Measurements from ENCODE around the gene TIGD3. TPM values are rescaled to one million over a fixed set of nuclear protein-coding genes. Genes with fewer than 3 reads are reported as not detected.

Gene TIGD3
- total and polyA plus RNA-seq, 2 of the 13 experiments (the other 11 are each of a cell fraction or from before 2014, with no cell fraction given) = 0.49 to 4.9 TPM

DNA sequence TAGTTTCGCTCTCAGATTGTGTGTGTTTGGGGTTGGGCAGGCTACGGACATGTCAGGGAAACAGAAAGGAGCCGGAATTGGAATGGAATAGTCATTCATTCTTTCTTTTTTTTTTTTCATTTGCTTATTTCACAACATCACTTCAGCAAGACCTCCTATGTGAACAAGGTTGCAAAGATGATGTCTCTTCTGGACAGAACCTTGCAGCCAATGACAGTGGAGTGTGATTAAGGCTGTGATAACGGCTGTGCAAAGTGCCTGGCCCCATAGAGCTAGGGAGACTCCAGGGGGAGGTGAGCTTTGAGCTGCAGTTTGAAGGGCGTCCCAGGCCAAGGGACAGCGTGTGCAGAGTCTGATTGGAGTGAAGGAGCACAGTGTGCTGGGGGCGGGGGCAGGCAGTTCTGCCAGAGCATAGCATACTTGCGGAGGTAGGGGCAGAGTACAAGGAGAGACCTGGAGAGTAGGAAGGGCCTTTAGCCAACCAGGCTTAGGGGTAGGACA, 3.4 kb downstream of the TIGD3 start (continued):
- peak; percentile 43 for TF ChIP-seq ASH2L (IDR thresholded peaks at IDR 0.05; ENCODE audit: insufficient read length, low read depth, low read length)
- TF ChIP-seq GATAD2A (CRISPR knock-in tag; IDR thresholded peaks at IDR 0.05) = peak; percentile 78
- no peak for TF ChIP-seq TCF7 (IDR thresholded peaks at IDR 0.05; ENCODE audit: low read depth)
- no peak; the same call in 1 of the 2 replicates for TF ChIP-seq ZKSCAN5 (CRISPR knock-in tag; IDR thresholded peaks at IDR 0.05)
- TF ChIP-seq ZNF550 (CRISPR knock-in tag; IDR thresholded peaks at IDR 0.05; ENCODE audit: borderline replicate concordance) = no peak
- no peak for TF ChIP-seq NR1H2 (CRISPR knock-in tag; IDR thresholded peaks at IDR 0.05; ENCODE audit: borderline replicate concordance, low read depth)
- peak; percentile 72; the same call in 1 of the 2 replicates for TF ChIP-seq ZBTB39 (CRISPR knock-in tag; IDR thresholded peaks at IDR 0.05)
- no peak for TF ChIP-seq ETV5 (CRISPR knock-in tag; IDR thresholded peaks at IDR 0.05; ENCODE audit: borderline replicate concordance)
- no peak for TF ChIP-seq ETS1 (CRISPR knock-in tag; IDR thresholded peaks at IDR 0.05)
- TF ChIP-seq ZNF510 (CRISPR knock-in tag; IDR thresholded peaks at IDR 0.05; ENCODE audit: low read depth) = no peak
- TF ChIP-seq ZNF430 (CRISPR knock-in tag; IDR thresholded peaks at IDR 0.05) = no peak
- TF ChIP-seq ZNF557 (CRISPR knock-in tag; IDR thresholded peaks at IDR 0.05) = no peak
- no peak for TF ChIP-seq CAMTA2 (CRISPR knock-in tag; IDR thresholded peaks at IDR 0.05; ENCODE audit: borderline replicate concordance)
- no peak for TF ChIP-seq GRHL1 (CRISPR knock-in tag; conservative IDR thresholded peaks at IDR 0.05)
- 0 out of 2 replicates have a peak, but pooled peaks have one; percentile 44 for TF ChIP-seq ZC3H13 (CRISPR knock-in tag; IDR thresholded peaks at IDR 0.05)
- TF ChIP-seq ZMYM3 (CRISPR knock-in tag; IDR thresholded peaks at IDR 0.05) = 0 out of 2 replicates have a peak, but pooled peaks have one; percentile 40
- no peak for TF ChIP-seq MTF2 (CRISPR knock-in tag; IDR thresholded peaks at IDR 0.05; ENCODE audit: borderline replicate concordance)
- TF ChIP-seq ZNF549 (CRISPR knock-in tag; IDR thresholded peaks at IDR 0.05) = no peak
- TF ChIP-seq ELF1 (CRISPR knock-in tag; IDR thresholded peaks at IDR 0.05) = no peak
- no peak for TF ChIP-seq ZZZ3 (CRISPR knock-in tag; IDR thresholded peaks at IDR 0.05; ENCODE audit: borderline replicate concordance)
- no peak for TF ChIP-seq ZFP62 (CRISPR knock-in tag; IDR thresholded peaks at IDR 0.05)
- TF ChIP-seq, protein P1, sequence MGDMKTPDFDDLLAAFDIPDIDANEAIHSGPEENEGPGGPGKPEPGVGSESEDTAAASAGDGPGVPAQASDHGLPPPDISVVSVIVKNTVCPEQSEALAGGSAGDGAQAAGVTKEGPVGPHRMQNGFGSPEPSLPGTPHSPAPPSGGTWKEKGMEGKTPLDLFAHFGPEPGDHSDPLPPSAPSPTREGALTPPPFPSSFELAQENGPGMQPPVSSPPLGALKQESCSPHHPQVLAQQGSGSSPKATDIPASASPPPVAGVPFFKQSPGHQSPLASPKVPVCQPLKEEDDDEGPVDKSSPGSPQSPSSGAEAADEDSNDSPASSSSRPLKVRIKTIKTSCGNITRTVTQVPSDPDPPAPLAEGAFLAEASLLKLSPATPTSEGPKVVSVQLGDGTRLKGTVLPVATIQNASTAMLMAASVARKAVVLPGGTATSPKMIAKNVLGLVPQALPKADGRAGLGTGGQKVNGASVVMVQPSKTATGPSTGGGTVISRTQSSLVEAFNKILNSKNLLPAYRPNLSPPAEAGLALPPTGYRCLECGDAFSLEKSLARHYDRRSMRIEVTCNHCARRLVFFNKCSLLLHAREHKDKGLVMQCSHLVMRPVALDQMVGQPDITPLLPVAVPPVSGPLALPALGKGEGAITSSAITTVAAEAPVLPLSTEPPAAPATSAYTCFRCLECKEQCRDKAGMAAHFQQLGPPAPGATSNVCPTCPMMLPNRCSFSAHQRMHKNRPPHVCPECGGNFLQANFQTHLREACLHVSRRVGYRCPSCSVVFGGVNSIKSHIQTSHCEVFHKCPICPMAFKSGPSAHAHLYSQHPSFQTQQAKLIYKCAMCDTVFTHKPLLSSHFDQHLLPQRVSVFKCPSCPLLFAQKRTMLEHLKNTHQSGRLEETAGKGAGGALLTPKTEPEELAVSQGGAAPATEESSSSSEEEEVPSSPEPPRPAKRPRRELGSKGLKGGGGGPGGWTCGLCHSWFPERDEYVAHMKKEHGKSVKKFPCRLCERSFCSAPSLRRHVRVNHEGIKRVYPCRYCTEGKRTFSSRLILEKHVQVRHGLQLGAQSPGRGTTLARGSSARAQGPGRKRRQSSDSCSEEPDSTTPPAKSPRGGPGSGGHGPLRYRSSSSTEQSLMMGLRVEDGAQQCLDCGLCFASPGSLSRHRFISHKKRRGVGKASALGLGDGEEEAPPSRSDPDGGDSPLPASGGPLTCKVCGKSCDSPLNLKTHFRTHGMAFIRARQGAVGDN (CRISPR knock-in tag; IDR thresholded peaks at IDR 0.05) = peak; percentile 77
